AG09319 (cell line): Measurements from ENCODE around the gene GLT6D1.
"Not testable (repeated sequence)": the region's sequence is repeated elsewhere in the genome, so short reads cannot be mapped to it uniquely, and the experiment has no call there.

Experiments used
- DNase-seq: peaks from one replicate; pipeline ENCODE4 v3.0.0-alpha.2; 2010; ENCODE audit warnings: low read depth; ENCODE audit errors: extremely low read depth
- CTCF ChIP-seq: IDR thresholded peaks from 2 replicates; pipeline ENCODE4 v1.5.1; 2011; ENCODE audit warnings: low read depth, mild to moderate bottlenecking, inconsistent platforms, low read length, moderate library complexity

Gene GLT6D1

GRCh38 chr9:135644631-135645218, 5.4 kb upstream of the GLT6D1 start:
- TF ChIP-seq CTCF = no peak
- no peak for DNase-seq

DNA sequence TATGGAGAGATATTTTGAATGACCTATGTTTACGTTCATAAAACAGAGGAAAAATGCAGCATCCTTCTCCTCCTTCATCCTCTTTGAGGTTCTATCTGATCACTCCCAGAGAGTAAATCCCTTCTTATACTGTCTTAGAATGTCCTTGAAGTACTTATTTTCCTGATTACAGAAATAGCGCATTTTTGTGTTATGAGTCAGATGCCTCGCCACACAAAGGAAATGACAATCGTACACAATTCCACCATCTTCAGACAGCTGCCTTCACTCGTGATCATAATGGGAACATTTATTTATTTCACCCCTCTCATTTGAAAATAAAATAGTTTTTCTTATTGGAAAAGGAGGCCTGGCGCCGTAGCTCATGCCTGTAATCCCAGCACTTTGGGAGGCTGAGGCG, 2.4 kb upstream of the GLT6D1 start:
- TF ChIP-seq CTCF = no peak
- no peak for DNase-seq

GRCh38 chr9:135641047-135641446, 1.7 kb upstream of the GLT6D1 start:
- no peak for TF ChIP-seq CTCF
- DNase-seq = no peak

DNA sequence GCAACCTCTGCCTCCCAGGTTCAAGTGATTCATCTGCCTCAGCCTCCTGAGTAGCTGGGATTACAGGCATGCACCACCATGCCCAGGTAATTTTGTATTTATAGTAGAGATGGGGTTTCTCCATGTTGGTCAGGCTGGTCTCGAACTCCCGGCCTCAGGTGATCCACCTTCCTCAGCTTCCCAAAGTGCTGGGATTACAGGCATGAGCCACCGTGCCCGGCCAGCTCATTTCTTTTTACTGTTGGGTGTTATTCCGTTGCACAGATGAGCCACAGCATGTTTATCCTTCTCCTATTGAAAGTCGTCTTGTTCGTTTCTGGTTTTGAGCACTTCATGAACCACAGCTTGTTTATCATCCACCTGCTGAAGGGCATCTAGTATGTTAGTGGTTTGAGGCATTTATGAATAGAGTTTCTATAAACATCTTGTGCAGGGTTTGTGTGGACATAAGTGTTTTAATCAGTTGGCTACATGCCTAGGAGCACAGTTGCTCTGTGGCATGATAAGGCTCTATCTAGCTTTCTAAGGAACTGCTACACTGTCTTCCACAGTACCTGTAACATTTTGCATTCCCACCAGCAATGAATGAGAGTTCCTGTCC, 2.3 kb downstream of the GLT6D1 start:
- not testable (repeated sequence) for DNase-seq

GRCh38 chr9:135632841-135633240, 6.5 kb downstream of the GLT6D1 start:
- TF ChIP-seq CTCF = no peak
- no peak for DNase-seq

DNA sequence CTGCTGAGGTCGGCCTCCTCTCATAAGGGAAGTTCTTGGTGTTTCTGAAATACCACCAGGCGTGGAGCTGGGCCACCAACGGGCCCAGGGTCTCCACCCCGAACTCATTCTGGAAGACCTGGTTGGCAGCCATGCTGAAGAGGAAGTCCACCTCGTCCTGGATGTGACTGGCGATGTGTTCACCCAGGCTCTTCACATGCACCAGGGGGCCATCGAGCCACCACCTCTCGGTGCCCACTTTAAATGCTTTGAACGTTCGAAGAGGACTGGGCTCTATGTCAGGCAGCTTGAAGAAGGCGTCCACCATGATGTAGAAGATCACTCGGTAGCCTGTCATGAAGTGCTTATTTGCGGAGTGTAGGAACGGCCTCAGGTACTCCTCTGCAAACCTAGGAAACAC, 15.1 kb downstream of the GLT6D1 start:
- no peak for TF ChIP-seq CTCF
- no peak for DNase-seq

GRCh38 chr9:135622415-135623020, 16.8 kb downstream of the GLT6D1 start:
- DNase-seq = no peak
- no peak for TF ChIP-seq CTCF

DNA sequence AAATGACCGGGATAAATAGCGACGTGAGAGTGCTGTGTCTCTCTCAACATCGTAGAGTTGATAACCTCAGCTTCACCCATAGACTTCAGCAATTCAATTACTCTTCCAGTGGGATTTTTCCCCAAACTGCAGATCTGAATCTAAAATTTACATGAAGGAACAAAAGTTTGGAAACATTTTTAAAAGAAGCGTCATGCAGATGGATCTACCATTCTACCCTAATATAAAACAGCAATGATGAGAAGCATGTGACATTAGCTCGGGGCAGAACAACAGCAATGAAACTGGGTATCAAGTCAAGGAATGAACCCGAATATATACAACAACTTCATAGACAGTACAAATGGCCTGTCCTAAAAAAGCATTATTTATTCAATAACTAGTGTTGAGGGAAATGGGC, 18.8 kb downstream of the GLT6D1 start:
- no peak for TF ChIP-seq CTCF
- DNase-seq = no peak
